HepG2 (cell line): ENCODE results near the gene RHBDL3. TPM values are rescaled to one million over a fixed set of nuclear protein-coding genes. Genes with fewer than 3 reads are reported as not detected.

Experiments used
- ATAC-seq: fragments of 200-7000 bp; cut with Tn5 transposase; 3 replicates; pipeline ENCODE4 v1.9.1; 2020; ENCODE audit warnings: mild to moderate bottlenecking, moderate library complexity
- BruUV-seq: library from RNA; stranded (reverse); fragments of 400-500 nt; replicated peaks from 2 replicates; lab custom pipeline; 2021; lab: Mats Ljungman, UMichigan
- CTCF ChIA-PET: fragments of 300-600 bp; formaldehyde crosslinking; extraction: SDS; loops from one replicate; lab custom pipeline; 2021; ENCODE audit warnings: low total read pairs, inconsistent platforms, low intra/inter-chr PET ratio; lab: Yijun Ruan, JAX
- POLR2A ChIA-PET: fragments of 350-600 bp; sonication (Branson Sonifier 250); formaldehyde crosslinking; loops from one replicate; lab custom pipeline; 2020; ENCODE audit warnings: antibody characterized with exemption, inconsistent platforms; lab: Yijun Ruan, JAX
- DNase-seq: peaks from one replicate; pipeline ENCODE4 v3.0.0-alpha.2; 2015; ENCODE audit warnings: low spot score
- FAIRE-seq: peaks from 3 replicates; lab custom pipeline; 2011; peaks lifted over from hg19 to GRCh38; lab: Jason Lieb, UNC
- H2AFZ ChIP-seq: one replicate; pipeline ENCODE4 v1.6.1; 2011; ENCODE audit warnings: low read length, inconsistent platforms
- H3K27ac ChIP-seq: fragments of 300-600 bp; 3 replicates; pipeline ENCODE4 v1.8.0; 2011; ENCODE audit warnings: mixed run types, mild to moderate bottlenecking, mixed read lengths, low read length, inconsistent platforms; ENCODE audit not compliant: insufficient read depth; ENCODE audit errors: extremely low read length
- H3K27me3 ChIP-seq, 2 experiments: fragments of 200-600 bp in 1 of 2; 2 replicates in 1 of 2; 3 replicates in 1 of 2; pipeline versions ENCODE4 v1.6.0 to v1.8.0; 2011; ENCODE audit warnings: low read length in 2 of 2, mild to moderate bottlenecking in 2 of 2, moderate library complexity in 2 of 2, inconsistent platforms in 1 of 2; ENCODE audit not compliant: insufficient read depth in 2 of 2, control insufficient read depth in 1 of 2
- H3K36me3 ChIP-seq, 2 experiments: fragments of 200-600 bp in 1 of 2; replicated peaks in 1 of 2; 2 replicates in 1 of 2; 3 replicates in 1 of 2; pipeline versions ENCODE4 v1.5.1 to v1.8.0; 2011; ENCODE audit warnings: low read length in 2 of 2, inconsistent platforms in 1 of 2; ENCODE audit not compliant: insufficient read depth in 2 of 2, control insufficient read depth in 1 of 2
- H3K4me1 ChIP-seq: 2 replicates; pipeline ENCODE4 v1.5.1; 2012; ENCODE audit warnings: low read length, inconsistent platforms; ENCODE audit not compliant: insufficient read depth
- H3K4me2 ChIP-seq: 2 replicates; pipeline ENCODE4 v1.6.0; 2011; ENCODE audit warnings: low read depth, low read length, inconsistent platforms
- H3K4me3 ChIP-seq, 3 experiments: fragments of 200-600 bp in 1 of 3; sonication (generic), shearing (Covaris generic) in 1 of 3; replicated peaks in 1 of 3; 2 replicates each; pipeline ENCODE4 v1.5.1; 2011 to 2016; ENCODE audit warnings: low read length in 3 of 3, inconsistent platforms in 2 of 3, low read depth in 2 of 3, mild to moderate bottlenecking in 2 of 3, control low read depth in 1 of 3, mixed read lengths in 1 of 3; ENCODE audit not compliant: insufficient read depth in 1 of 3
- H3K79me2 ChIP-seq: one replicate; pipeline ENCODE4 v1.6.1; 2011; ENCODE audit warnings: low read length, inconsistent platforms; ENCODE audit not compliant: insufficient read depth
- H3K9ac ChIP-seq: 2 replicates; pipeline ENCODE4 v1.6.0; 2011; ENCODE audit warnings: mild to moderate bottlenecking, low read depth, low read length, inconsistent platforms; ENCODE audit not compliant: insufficient read depth
- H3K9me3 ChIP-seq: 2 replicates; pipeline ENCODE4 v1.5.1; 2012; ENCODE audit warnings: mild to moderate bottlenecking, low read length
- H4K20me1 ChIP-seq: 2 replicates; pipeline ENCODE4 v1.6.0; 2011; ENCODE audit warnings: inconsistent platforms, mild to moderate bottlenecking, low read length, moderate library complexity; ENCODE audit not compliant: insufficient read depth
- BORCS8-MEF2B ChIP-seq: sonication (generic); formaldehyde crosslinking; IDR thresholded peaks from 2 replicates; pipeline ENCODE4 v1.8.0; 2022; ENCODE audit warnings: mild to moderate bottlenecking, missing genetic modification reagents
- EP300 ChIP-seq, 3 experiments: sonication (generic) in 1 of 3; formaldehyde crosslinking in 1 of 3; IDR thresholded peaks; 2 replicates each; pipeline versions ENCODE4 v1.5.1 to v1.6.1; 2011 to 2020; ENCODE audit warnings: low read depth in 2 of 3, low read length in 2 of 3, borderline replicate concordance in 1 of 3, improper control_type of control experiment in 1 of 3, mild to moderate bottlenecking in 1 of 3, missing genetic modification reagents in 1 of 3, moderate library complexity in 1 of 3
- KDM6A ChIP-seq: IDR thresholded peaks from 2 replicates; pipeline ENCODE4 v1.6.1; 2016; ENCODE audit warnings: low read depth
- NKX3-1 ChIP-seq: sonication (generic); formaldehyde crosslinking; IDR thresholded peaks from 2 replicates; pipeline ENCODE4 v1.5.0; 2020; ENCODE audit warnings: missing genetic modification reagents
- NR2C2 ChIP-seq: sonication (generic); formaldehyde crosslinking; IDR thresholded peaks from 2 replicates; pipeline ENCODE4 v1.4.0; 2020; ENCODE audit warnings: missing genetic modification reagents, mild to moderate bottlenecking, moderate library complexity, borderline replicate concordance
- PAX8 ChIP-seq: sonication (generic); formaldehyde crosslinking; IDR thresholded peaks from 2 replicates; pipeline ENCODE4 v1.8.0; 2022; ENCODE audit warnings: mild to moderate bottlenecking, missing genetic modification reagents, borderline replicate concordance
- ZNF616 ChIP-seq: sonication (generic); formaldehyde crosslinking; IDR thresholded peaks from 2 replicates; pipeline ENCODE4 v1.5.0; 2020; ENCODE audit warnings: low read depth, mild to moderate bottlenecking, missing genetic modification reagents
- ZNF749 ChIP-seq: sonication (generic); formaldehyde crosslinking; IDR thresholded peaks from 2 replicates; pipeline ENCODE4 v1.8.0; 2022; ENCODE audit warnings: mild to moderate bottlenecking, missing genetic modification reagents, moderate library complexity, borderline replicate concordance
- ZSCAN9 ChIP-seq: IDR thresholded peaks from 2 replicates; pipeline ENCODE4 v1.6.1; 2016; ENCODE audit warnings: borderline replicate concordance
- WGBS: methylation state at CpG from one replicate; pipeline ENCODE4 v1.1.6; 2017; ENCODE audit warnings: low lambda C conversion rate; 5-methylcytosine and 5-hydroxymethylcytosine counted together
- in situ Hi-C: cut with HindIII; loops from 2 replicates; pipeline ENCODE4 v1.10.0; 2017; ENCODE audit warnings: low pct_unique_long_range_greater_than_20kb; ENCODE audit not compliant: extremely low pct_ligation_motif_present
- intact Hi-C: fragments of 100-400 bp; cut with micrococcal nuclease; formaldehyde crosslinking; loops from one replicate; pipeline ENCODE4 v1.10.0; 2022; ENCODE audit not compliant: unreplicated experiment
- polyA plus RNA-seq, 8 experiments: library from polyadenylated mRNA; depleted of rRNA in 3 of 8; stranded (reverse) in 7 of 8; unstranded in 1 of 8; fragments of >200 nt; fragmentation: Illumina TruSeq in 4 of 8; extraction: Trizol in 4 of 8; gene quantifications; 2 replicates each; pipeline versions ENCODE4 v1.2.1 to v1.2.3, GENCODE V29; 2011 to 2016; ENCODE audit warnings: low read depth in 4 of 8, missing spikeins in 1 of 8, mixed read lengths in 1 of 8; ENCODE audit not compliant: insufficient read depth in 1 of 8
- total RNA-seq, 5 experiments: library from RNA; depleted of rRNA; stranded (reverse); fragments of >200 nt; fragmentation: Illumina TruSeq; extraction: Trizol; gene quantifications; 2 replicates each; pipeline ENCODE4 v1.2.3, GENCODE V29; 2016; ENCODE audit warnings: low read depth in 1 of 5
- TF ChIP-seq, protein P1 (sequence below): sonication (generic); formaldehyde crosslinking; IDR thresholded peaks from 2 replicates; pipeline ENCODE4 v1.5.0; 2020; ENCODE audit warnings: missing genetic modification reagents, mild to moderate bottlenecking, borderline replicate concordance

RHBDL3 gene
- total and polyA plus RNA-seq, 2 of the 13 experiments (the other 11 are each of a cell fraction or from before 2014, with no cell fraction given) = 0.09 TPM; not detected in 1

DNA sequence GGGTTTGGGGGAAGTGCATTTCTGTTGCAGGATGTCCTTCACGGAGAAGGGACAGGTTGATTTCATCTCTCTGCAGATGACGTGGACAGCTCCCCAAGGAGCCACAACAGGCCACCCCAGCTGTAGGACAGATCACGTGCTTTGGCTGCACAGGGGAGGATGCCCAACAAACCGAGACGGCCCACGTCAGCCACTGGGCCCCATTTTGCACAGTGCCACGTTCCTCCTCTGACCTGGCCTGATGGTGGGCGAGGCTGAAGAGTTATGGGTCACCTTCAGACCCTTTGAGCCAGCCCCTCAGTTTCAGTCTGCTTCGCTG is 9.0 kb upstream of the RHBDL3 start:
- WGBS = 12% methylated on average over 6 of the region's 9 CpGs
- peaks cover 20% of the 10 kb centered on the region for H3K4me1 ChIP-seq
- no peak overlapping the region for H3K4me2 ChIP-seq
- no TSS peak for BruUV-seq
- no peaks in the 10 kb centered on the region for H3K9me3 ChIP-seq
- H3K9ac ChIP-seq = no peak overlapping the region
- CTCF ChIA-PET = no interaction called here
- no peak overlapping the region for H3K4me3 ChIP-seq
- H2AFZ ChIP-seq = no peak overlapping the region
- no peaks in the 10 kb centered on the region for H3K36me3 ChIP-seq
- H3K79me2 ChIP-seq = no peaks in the 10 kb centered on the region
- no peak for ATAC-seq
- no peak for FAIRE-seq
- H4K20me1 ChIP-seq = no peaks in the 10 kb centered on the region
- DNase-seq = no peak
- no peak overlapping the region for H3K27ac ChIP-seq
- intact Hi-C loops = no loop called here
- in situ Hi-C loops = loop anchor here (5.0 kb wide), 1 partner anchor 66 kb away; no protein-coding TSS in a partner anchor
- TF ChIP-seq NR2C2 (CRISPR knock-in tag) (no peak), KDM6A (CRISPR knock-in tag) (no peak), EP300 (IDR thresholded peaks at IDR 0.05; ENCODE audit: low read depth in 2 of 2, low read length in 2 of 2) (no peak), EP300 (CRISPR knock-in tag; IDR thresholded peaks at IDR 0.05; ENCODE audit: borderline replicate concordance) (no peak), ZNF616 (no peak), ZNF749 (CRISPR knock-in tag) (no peak)
- TF ChIP-seq, protein P1, sequence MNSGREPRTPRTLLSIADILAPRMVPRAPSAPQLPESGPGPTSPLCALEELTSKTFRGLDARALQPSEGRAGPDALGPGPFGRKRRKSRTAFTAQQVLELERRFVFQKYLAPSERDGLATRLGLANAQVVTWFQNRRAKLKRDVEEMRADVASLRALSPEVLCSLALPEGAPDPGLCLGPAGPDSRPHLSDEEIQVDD (CRISPR knock-in tag) = no peak
- POLR2A ChIA-PET = no interaction called here
- peaks cover 0 to 17% of the 10 kb centered on the region in 2 experiments; a peak in 4 of 5 replicates for H3K27me3 ChIP-seq

- BruUV-seq = no TSS peak
- Histone ChIP-seq H3K4me3 (no peak overlapping the region), H3K4me1 (peaks cover 17% of the 10 kb centered on the region), H3K36me3 (no peaks in the 10 kb centered on the region), H3K9ac (no peak overlapping the region), H3K9me3 (no peaks in the 10 kb centered on the region), H3K4me2 (no peak overlapping the region), H4K20me1 (no peaks in the 10 kb centered on the region), H3K79me2 (no peaks in the 10 kb centered on the region)
- ATAC-seq (no peak), DNase-seq (no peak)
- 60% methylated on average over 15 of the region's 18 CpGs for WGBS
- intact Hi-C loops = no loop called here
- TF ChIP-seq PAX8 (no peak), ZSCAN9 (no peak), NKX3-1 (CRISPR knock-in tag) (no peak), BORCS8-MEF2B (CRISPR knock-in tag) (no peak)
- TF ChIP-seq, all 625 proteins: peak for 0
- H3K27ac ChIP-seq = no peak overlapping the region
- in situ Hi-C loops = loop anchor here (5.0 kb wide), 1 partner anchor 64 kb away; no protein-coding TSS in a partner anchor
- CTCF ChIA-PET = no interaction called here
- POLR2A ChIA-PET = no interaction called here
- peaks cover 2 to 35% of the 10 kb centered on the region in 2 experiments; a peak in 4 of 5 replicates for H3K27me3 ChIP-seq
- no peak for FAIRE-seq
- H2AFZ ChIP-seq = no peak overlapping the region
Observed at GRCh38 chr17:32258383-32259140, 7.1 kb upstream of the RHBDL3 start.
